ENCODE data around the gene ANKRD13A. TPM values are rescaled to one million over a fixed set of nuclear protein-coding genes. Genes with fewer than 3 reads are reported as not detected.

ANKRD13A gene
- total and polyA plus RNA-seq, 2 experiments from 2014 or later: 5.7 to 25.6 TPM

DNA sequence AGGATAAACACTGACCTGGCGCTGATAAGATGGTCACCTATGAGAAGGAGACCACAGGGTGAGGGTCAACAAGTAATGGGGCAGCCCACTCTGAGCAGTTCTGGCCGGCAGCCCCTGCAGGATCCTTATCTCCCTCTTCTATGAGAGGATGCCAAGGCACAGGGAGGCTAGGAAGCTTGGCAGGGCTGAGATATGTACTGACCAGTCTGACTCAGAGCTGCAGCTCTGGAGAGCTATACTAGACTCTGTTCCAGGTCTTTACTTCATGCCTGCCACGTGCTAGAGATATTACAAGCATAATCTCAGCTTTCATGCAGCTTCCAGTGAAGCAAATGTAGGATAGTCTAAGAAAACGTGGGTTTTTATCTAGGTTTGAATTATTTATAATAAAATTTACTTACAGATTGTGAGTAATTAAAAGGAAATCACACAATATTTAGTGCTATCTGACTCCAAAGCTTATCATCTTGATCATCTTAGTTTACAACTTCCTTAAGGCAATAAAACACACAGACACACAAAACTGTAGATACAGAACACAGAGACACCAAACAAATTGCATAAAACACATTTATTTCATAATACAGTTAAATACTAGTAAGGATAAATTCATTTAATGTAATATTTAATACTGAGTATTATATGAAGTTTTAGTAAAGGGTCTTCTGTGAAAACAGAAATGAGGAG is 35.3 kb upstream of the ANKRD13A start:
- peaks cover 4% of the 10 kb centered on the region; the same call in 2 of the 3 replicates for H3K4me1 Mint-ChIP-seq
- H3K36me3 ChIP-seq (ENCODE audit: insufficient read depth): no peaks in the 10 kb centered on the region; the same call in 1 of the 2 replicates
- ATAC-seq: no peak

DNA sequence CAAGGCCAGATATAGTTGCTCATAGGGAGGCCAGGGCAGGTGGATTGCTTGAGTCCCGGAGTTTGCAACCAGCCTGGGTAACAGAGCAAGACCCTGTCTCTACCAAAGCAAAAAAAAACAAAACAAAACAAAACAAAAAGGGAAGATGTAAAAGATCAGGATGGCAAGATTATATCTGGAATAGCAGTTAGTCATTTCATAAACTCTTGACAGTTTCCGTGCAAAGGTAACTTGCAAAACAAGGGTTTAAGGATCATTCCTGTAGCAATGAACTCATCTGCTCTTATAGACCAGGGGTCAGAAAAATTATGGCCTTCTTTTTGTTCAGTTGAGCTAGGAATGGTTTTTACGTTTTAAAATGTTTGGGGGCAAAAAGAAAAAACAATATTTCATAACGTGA is 32.7 kb upstream of the ANKRD13A start:
- Mint-ChIP-seq H3K4me1 (peaks cover 4% of the 10 kb centered on the region; the same call in 2 of the 3 replicates), H3K4me3 (no peak overlapping the region), H3K9me3 (no peaks in the 10 kb centered on the region), H3K27me3 (ENCODE audit: insufficient read depth, low read depth, poor library complexity) (no peaks in the 10 kb centered on the region), H3K36me3 (ENCODE audit: low read depth) (peaks cover 3% of the 10 kb centered on the region; the same call in 2 of the 3 replicates), H3K27ac (no peak overlapping the region)
- Histone ChIP-seq H2AFZ (no peak overlapping the region), H3K79me2 (replicated peaks; ENCODE audit: insufficient read depth) (no peaks in the 10 kb centered on the region), H3K4me1 (ENCODE audit: insufficient read depth) (no peaks in the 10 kb centered on the region), H3K27me3 (ENCODE audit: insufficient read depth) (no peaks in the 10 kb centered on the region), H3K4me3 (no peak overlapping the region), H3K36me3 (ENCODE audit: insufficient read depth) (no peaks in the 10 kb centered on the region), H3K9me2 (ENCODE audit: insufficient read depth) (no peaks in the 10 kb centered on the region), H3K27ac (ENCODE audit: low read depth) (no peak overlapping the region), H3K4me2 (no peak overlapping the region), H4K20me1 (replicated peaks; ENCODE audit: insufficient read depth) (no peaks in the 10 kb centered on the region), H3F3A (replicated peaks; ENCODE audit: low read depth) (no peaks in the 10 kb centered on the region)
- TF ChIP-seq, protein P1, sequence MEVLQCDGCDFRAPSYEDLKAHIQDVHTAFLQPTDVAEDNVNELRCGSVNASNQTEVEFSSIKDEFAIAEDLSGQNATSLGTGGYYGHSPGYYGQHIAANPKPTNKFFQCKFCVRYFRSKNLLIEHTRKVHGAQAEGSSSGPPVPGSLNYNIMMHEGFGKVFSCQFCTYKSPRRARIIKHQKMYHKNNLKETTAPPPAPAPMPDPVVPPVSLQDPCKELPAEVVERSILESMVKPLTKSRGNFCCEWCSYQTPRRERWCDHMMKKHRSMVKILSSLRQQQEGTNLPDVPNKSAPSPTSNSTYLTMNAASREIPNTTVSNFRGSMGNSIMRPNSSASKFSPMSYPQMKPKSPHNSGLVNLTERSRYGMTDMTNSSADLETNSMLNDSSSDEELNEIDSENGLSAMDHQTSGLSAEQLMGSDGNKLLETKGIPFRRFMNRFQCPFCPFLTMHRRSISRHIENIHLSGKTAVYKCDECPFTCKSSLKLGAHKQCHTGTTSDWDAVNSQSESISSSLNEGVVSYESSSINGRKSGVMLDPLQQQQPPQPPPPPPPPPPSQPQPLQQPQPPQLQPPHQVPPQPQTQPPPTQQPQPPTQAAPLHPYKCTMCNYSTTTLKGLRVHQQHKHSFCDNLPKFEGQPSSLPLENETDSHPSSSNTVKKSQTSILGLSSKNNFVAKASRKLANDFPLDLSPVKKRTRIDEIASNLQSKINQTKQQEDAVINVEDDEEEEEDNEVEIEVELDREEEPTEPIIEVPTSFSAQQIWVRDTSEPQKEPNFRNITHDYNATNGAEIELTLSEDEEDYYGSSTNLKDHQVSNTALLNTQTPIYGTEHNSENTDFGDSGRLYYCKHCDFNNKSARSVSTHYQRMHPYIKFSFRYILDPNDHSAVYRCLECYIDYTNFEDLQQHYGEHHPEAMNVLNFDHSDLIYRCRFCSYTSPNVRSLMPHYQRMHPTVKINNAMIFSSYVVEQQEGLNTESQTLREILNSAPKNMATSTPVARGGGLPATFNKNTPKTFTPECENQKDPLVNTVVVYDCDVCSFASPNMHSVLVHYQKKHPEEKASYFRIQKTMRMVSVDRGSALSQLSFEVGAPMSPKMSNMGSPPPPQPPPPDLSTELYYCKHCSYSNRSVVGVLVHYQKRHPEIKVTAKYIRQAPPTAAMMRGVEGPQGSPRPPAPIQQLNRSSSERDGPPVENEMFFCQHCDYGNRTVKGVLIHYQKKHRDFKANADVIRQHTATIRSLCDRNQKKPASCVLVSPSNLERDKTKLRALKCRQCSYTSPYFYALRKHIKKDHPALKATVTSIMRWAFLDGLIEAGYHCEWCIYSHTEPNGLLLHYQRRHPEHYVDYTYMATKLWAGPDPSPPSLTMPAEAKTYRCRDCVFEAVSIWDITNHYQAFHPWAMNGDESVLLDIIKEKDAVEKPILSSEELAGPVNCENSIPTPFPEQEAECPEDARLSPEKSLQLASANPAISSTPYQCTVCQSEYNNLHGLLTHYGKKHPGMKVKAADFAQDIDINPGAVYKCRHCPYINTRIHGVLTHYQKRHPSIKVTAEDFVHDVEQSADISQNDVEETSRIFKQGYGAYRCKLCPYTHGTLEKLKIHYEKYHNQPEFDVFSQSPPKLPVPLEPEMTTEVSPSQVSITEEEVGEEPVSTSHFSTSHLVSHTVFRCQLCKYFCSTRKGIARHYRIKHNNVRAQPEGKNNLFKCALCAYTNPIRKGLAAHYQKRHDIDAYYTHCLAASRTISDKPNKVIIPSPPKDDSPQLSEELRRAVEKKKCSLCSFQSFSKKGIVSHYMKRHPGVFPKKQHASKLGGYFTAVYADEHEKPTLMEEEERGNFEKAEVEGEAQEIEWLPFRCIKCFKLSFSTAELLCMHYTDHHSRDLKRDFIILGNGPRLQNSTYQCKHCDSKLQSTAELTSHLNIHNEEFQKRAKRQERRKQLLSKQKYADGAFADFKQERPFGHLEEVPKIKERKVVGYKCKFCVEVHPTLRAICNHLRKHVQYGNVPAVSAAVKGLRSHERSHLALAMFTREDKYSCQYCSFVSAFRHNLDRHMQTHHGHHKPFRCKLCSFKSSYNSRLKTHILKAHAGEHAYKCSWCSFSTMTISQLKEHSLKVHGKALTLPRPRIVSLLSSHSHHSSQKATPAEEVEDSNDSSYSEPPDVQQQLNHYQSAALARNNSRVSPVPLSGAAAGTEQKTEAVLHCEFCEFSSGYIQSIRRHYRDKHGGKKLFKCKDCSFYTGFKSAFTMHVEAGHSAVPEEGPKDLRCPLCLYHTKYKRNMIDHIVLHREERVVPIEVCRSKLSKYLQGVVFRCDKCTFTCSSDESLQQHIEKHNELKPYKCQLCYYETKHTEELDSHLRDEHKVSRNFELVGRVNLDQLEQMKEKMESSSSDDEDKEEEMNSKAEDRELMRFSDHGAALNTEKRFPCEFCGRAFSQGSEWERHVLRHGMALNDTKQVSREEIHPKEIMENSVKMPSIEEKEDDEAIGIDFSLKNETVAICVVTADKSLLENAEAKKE (CRISPR knock-in tag; IDR thresholded peaks at IDR 0.05): no peak
- TF ChIP-seq, protein P2, sequence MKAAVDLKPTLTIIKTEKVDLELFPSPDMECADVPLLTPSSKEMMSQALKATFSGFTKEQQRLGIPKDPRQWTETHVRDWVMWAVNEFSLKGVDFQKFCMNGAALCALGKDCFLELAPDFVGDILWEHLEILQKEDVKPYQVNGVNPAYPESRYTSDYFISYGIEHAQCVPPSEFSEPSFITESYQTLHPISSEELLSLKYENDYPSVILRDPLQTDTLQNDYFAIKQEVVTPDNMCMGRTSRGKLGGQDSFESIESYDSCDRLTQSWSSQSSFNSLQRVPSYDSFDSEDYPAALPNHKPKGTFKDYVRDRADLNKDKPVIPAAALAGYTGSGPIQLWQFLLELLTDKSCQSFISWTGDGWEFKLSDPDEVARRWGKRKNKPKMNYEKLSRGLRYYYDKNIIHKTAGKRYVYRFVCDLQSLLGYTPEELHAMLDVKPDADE (IDR thresholded peaks at IDR 0.05): no peak
- ATAC-seq: no peak
- no peak for DNase-seq (ENCODE audit: low spot score)

More for the DNA sequence above, 35.3 kb upstream of the ANKRD13A start:
- no peak overlapping the region for H3K27ac ChIP-seq (ENCODE audit: low read depth)
- Mint-ChIP-seq H3K27me3 (ENCODE audit: insufficient read depth, low read depth, poor library complexity) (no peaks in the 10 kb centered on the region), H3K36me3 (ENCODE audit: low read depth) (peaks cover 10% of the 10 kb centered on the region; the same call in 2 of the 3 replicates), H3K9me3 (no peaks in the 10 kb centered on the region), H3K27ac (no peak overlapping the region), H3K4me3 (no peak overlapping the region)
- H3K4me1 ChIP-seq (ENCODE audit: insufficient read depth): no peaks in the 10 kb centered on the region
- no peaks in the 10 kb centered on the region for H3F3A ChIP-seq (replicated peaks; ENCODE audit: low read depth)
- TF ChIP-seq NANOG (IDR thresholded peaks at IDR 0.05; ENCODE audit: borderline replicate concordance): no peak
- H3K27me3 ChIP-seq (ENCODE audit: insufficient read depth): no peaks in the 10 kb centered on the region
- H4K20me1 ChIP-seq (replicated peaks; ENCODE audit: insufficient read depth): no peaks in the 10 kb centered on the region
- H3K9me2 ChIP-seq (ENCODE audit: insufficient read depth): no peaks in the 10 kb centered on the region
- no peak for DNase-seq (ENCODE audit: low spot score)
- no peaks in the 10 kb centered on the region for H3K79me2 ChIP-seq (replicated peaks; ENCODE audit: insufficient read depth)
- no peak overlapping the region for H2AFZ ChIP-seq
- no peak overlapping the region for H3K4me3 ChIP-seq
- no peak overlapping the region for H3K4me2 ChIP-seq

All from GM23338 (cell line).